Measurements from ENCODE around the gene USP33. TPM values are rescaled to one million over a fixed set of nuclear protein-coding genes. Genes with fewer than 3 reads are reported as not detected.
A peak's percentile ranks its signal among the peaks of the same experiment; 100 is the strongest.

USP33 gene
- total and polyA plus RNA-seq, 2 of the 13 experiments (the other 11 are each of a cell fraction or from before 2014, with no cell fraction given), result 32.0 to 49.1 TPM

DNA sequence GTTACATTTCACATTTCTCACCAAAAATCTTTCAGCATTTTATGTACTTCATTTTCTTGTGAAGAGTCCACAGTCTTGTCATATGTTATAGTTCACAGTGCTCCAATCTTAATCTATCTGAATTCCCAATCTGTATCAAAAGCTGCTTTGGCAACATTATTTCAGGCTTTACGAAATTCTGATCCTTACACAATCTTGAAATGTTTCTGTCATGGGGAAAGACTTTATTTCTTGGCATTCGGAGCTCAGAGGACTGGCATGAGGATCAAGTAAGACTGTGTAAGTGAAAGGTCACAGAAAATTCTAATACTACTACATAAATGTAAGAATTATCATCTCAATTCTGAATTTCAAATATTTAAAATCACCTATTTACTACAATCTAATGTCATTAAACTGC, 2.0 kb downstream of the USP33 start:
- ChIA-PET CTCF (ENCODE audit: low intra/inter-chr PET ratio, low total read pairs) (no interaction called here), POLR2A (interaction anchor here (2.1 kb wide), 1 partner anchor 75 kb away, joined by 5 read pairs; the partner anchor contains the start of gene ZZZ3)
- Histone ChIP-seq H3K9me3 (ENCODE audit: low read length) (no peaks in the 10 kb centered on the region), H2AFZ (ENCODE audit: low read length) (no peak overlapping the region), H3K4me1 (ENCODE audit: insufficient read depth, low read length) (peaks cover 29% of the 10 kb centered on the region), H3K9ac (ENCODE audit: insufficient read depth, low read depth, low read length) (peak overlapping the region; percentile 39; the same call in 1 of the 2 replicates), H3K4me3 (replicated peaks in 1 of 3; ENCODE audit: insufficient read depth in 1 of 3, low read depth in 2 of 3, low read length in 3 of 3) (peak overlapping the region; percentile 92 to 95 (median 94); a peak in 5 of 6 replicates), H3K36me3 (replicated peaks in 1 of 2; ENCODE audit: control insufficient read depth in 1 of 2, insufficient read depth in 2 of 2, low read length in 2 of 2) (no peaks in the 10 kb centered on the region), H3K4me2 (ENCODE audit: low read depth, low read length) (peak overlapping the region; percentile 67), H3K79me2 (ENCODE audit: insufficient read depth, low read length) (peaks cover 62% of the 10 kb centered on the region), H3K27ac (ENCODE audit: extremely low read length, insufficient read depth, low read length) (no peak overlapping the region), H4K20me1 (ENCODE audit: insufficient read depth, low read length) (peaks cover 22% of the 10 kb centered on the region; the same call in 1 of the 2 replicates), H3K27me3 (ENCODE audit: control insufficient read depth in 1 of 2, insufficient read depth in 2 of 2, low read length in 2 of 2) (no peaks in the 10 kb centered on the region; a peak in 1 of 5 replicates)
- no peak for FAIRE-seq
- DNase-seq (ENCODE audit: low spot score), result no peak
- 61% methylated on average over 2 of the region's 2 CpGs for WGBS (ENCODE audit: low lambda C conversion rate)
- TF ChIP-seq PTBP1 (IDR thresholded peaks at IDR 0.05; ENCODE audit: low read depth, low read length, poor library complexity, severe bottlenecking) (no peak), NFIB (CRISPR knock-in tag; IDR thresholded peaks at IDR 0.05; ENCODE audit: borderline replicate concordance) (no peak), ZNF773 (CRISPR knock-in tag; IDR thresholded peaks at IDR 0.05; ENCODE audit: borderline replicate concordance) (no peak), GATAD2A (CRISPR knock-in tag; IDR thresholded peaks at IDR 0.05) (no peak)
- TF ChIP-seq, protein P1, sequence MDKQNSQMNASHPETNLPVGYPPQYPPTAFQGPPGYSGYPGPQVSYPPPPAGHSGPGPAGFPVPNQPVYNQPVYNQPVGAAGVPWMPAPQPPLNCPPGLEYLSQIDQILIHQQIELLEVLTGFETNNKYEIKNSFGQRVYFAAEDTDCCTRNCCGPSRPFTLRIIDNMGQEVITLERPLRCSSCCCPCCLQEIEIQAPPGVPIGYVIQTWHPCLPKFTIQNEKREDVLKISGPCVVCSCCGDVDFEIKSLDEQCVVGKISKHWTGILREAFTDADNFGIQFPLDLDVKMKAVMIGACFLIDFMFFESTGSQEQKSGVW (CRISPR knock-in tag; IDR thresholded peaks at IDR 0.05; ENCODE audit: borderline replicate concordance), result no peak
- in situ Hi-C loops (cut with HindIII; ENCODE audit: extremely low pct_ligation_motif_present, low pct_unique_long_range_greater_than_20kb), result no loop called here
- ATAC-seq, result no peak
- intact Hi-C loops (cut with micrococcal nuclease; ENCODE audit: unreplicated experiment), result loop anchor here (2.0 to 5.0 kb wide), 3 partner anchors 39 to 130 kb away; partner anchors contain the start of genes NEXN and ZZZ3
- no TSS peak for BruUV-seq (replicated peaks)

DNA sequence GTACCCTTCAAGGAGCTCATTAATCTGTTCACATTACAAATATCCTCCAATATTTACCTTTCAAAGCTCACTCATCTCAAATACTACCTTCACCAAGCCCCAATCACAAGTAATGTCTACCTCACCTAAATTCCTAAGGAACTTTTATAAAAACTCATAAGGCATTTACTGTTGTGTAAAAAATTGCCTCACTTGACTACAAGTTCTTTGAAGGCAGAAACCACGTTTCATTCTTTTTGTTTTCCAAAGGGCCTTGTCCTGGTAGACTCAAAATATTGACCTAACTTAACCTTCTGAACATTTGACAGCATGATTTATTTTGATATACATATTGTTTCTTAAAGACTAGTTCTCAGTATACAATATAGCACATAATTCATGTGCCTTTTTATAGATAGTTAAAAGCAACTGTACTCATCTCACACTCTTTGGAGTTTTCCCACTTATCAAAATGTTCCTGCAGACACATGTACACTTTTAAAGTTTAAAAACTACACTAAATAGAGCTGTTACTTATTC, 2.5 kb downstream of the USP33 start:
- intact Hi-C loops (cut with micrococcal nuclease; ENCODE audit: unreplicated experiment), result loop anchor here (5.0 kb wide), 2 partner anchors 75 to 130 kb away; partner anchors contain the start of genes NEXN and ZZZ3
- Histone ChIP-seq H3K27me3 (ENCODE audit: control insufficient read depth in 1 of 2, insufficient read depth in 2 of 2, low read length in 2 of 2) (no peaks in the 10 kb centered on the region; a peak in 1 of 5 replicates), H3K4me3 (replicated peaks in 1 of 3; ENCODE audit: insufficient read depth in 1 of 3, low read depth in 2 of 3, low read length in 3 of 3) (no peak overlapping the region; a peak in 1 of 6 replicates), H3K4me1 (ENCODE audit: insufficient read depth, low read length) (peaks cover 28% of the 10 kb centered on the region), H3K4me2 (ENCODE audit: low read depth, low read length) (peak overlapping the region; percentile 67), H3K79me2 (ENCODE audit: insufficient read depth, low read length) (peaks cover 66% of the 10 kb centered on the region), H3K9me3 (ENCODE audit: low read length) (no peaks in the 10 kb centered on the region), H2AFZ (ENCODE audit: low read length) (no peak overlapping the region), H3K36me3 (replicated peaks in 1 of 2; ENCODE audit: control insufficient read depth in 1 of 2, insufficient read depth in 2 of 2, low read length in 2 of 2) (no peaks in the 10 kb centered on the region), H3K27ac (ENCODE audit: extremely low read length, insufficient read depth, low read length) (no peak overlapping the region), H4K20me1 (ENCODE audit: insufficient read depth, low read length) (peaks cover 22% of the 10 kb centered on the region; the same call in 1 of the 2 replicates), H3K9ac (ENCODE audit: insufficient read depth, low read depth, low read length) (no peak overlapping the region)
- 39% methylated on average over 1 of the region's 1 CpG for WGBS (ENCODE audit: low lambda C conversion rate)
- ChIA-PET CTCF (ENCODE audit: low intra/inter-chr PET ratio, low total read pairs) (no interaction called here), POLR2A (interaction anchor here (1.4 kb wide), 1 partner anchor 22 kb away, joined by 3 read pairs; the partner anchor contains the start of gene MIGA1)
- DNase-seq (ENCODE audit: low spot score) (no peak), ATAC-seq (no peak), FAIRE-seq (no peak)
- BruUV-seq (replicated peaks), result no TSS peak
- in situ Hi-C loops (cut with HindIII; ENCODE audit: extremely low pct_ligation_motif_present, low pct_unique_long_range_greater_than_20kb), result no loop called here
- TF ChIP-seq HNF4A (CRISPR knock-in tag; IDR thresholded peaks at IDR 0.05), result no peak
- TF ChIP-seq, protein P2, sequence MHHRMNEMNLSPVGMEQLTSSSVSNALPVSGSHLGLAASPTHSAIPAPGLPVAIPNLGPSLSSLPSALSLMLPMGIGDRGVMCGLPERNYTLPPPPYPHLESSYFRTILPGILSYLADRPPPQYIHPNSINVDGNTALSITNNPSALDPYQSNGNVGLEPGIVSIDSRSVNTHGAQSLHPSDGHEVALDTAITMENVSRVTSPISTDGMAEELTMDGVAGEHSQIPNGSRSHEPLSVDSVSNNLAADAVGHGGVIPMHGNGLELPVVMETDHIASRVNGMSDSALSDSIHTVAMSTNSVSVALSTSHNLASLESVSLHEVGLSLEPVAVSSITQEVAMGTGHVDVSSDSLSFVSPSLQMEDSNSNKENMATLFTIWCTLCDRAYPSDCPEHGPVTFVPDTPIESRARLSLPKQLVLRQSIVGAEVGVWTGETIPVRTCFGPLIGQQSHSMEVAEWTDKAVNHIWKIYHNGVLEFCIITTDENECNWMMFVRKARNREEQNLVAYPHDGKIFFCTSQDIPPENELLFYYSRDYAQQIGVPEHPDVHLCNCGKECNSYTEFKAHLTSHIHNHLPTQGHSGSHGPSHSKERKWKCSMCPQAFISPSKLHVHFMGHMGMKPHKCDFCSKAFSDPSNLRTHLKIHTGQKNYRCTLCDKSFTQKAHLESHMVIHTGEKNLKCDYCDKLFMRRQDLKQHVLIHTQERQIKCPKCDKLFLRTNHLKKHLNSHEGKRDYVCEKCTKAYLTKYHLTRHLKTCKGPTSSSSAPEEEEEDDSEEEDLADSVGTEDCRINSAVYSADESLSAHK (CRISPR knock-in tag; IDR thresholded peaks at IDR 0.05; ENCODE audit: borderline replicate concordance), result no peak
- no peak for TF ChIP-seq ASH2L (IDR thresholded peaks at IDR 0.05; ENCODE audit: insufficient read length, low read depth, low read length)
- TF ChIP-seq POLR2AphosphoS2 (IDR thresholded peaks at IDR 0.05; ENCODE audit: low read depth, low read length), result no peak
- TF ChIP-seq, protein P3, sequence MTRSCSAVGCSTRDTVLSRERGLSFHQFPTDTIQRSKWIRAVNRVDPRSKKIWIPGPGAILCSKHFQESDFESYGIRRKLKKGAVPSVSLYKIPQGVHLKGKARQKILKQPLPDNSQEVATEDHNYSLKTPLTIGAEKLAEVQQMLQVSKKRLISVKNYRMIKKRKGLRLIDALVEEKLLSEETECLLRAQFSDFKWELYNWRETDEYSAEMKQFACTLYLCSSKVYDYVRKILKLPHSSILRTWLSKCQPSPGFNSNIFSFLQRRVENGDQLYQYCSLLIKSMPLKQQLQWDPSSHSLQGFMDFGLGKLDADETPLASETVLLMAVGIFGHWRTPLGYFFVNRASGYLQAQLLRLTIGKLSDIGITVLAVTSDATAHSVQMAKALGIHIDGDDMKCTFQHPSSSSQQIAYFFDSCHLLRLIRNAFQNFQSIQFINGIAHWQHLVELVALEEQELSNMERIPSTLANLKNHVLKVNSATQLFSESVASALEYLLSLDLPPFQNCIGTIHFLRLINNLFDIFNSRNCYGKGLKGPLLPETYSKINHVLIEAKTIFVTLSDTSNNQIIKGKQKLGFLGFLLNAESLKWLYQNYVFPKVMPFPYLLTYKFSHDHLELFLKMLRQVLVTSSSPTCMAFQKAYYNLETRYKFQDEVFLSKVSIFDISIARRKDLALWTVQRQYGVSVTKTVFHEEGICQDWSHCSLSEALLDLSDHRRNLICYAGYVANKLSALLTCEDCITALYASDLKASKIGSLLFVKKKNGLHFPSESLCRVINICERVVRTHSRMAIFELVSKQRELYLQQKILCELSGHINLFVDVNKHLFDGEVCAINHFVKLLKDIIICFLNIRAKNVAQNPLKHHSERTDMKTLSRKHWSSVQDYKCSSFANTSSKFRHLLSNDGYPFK (CRISPR knock-in tag; IDR thresholded peaks at IDR 0.05; ENCODE audit: borderline replicate concordance), result no peak
- no peak for TF ChIP-seq NFE2 (CRISPR knock-in tag; IDR thresholded peaks at IDR 0.05)
